GM19452 (cell line): ENCODE data around the gene RBM39.
"Not testable (repeated sequence)": the region's sequence is repeated elsewhere in the genome, so short reads cannot be mapped to it uniquely, and the experiment has no call there.

ENCODE experiments used
- ATAC-seq: cut with Tn5 transposase; IDR thresholded peaks from one replicate; pipeline ENCODE4 v1.9.1; 2021; ENCODE audit not compliant: unreplicated experiment

Gene RBM39

GRCh38 chr20:35741892-35742740 is at the start of gene RBM39:
TSS of gene RBM39 (minus strand) at chr20:35742260. CDS start at chr20:35740874, 1,386 bp downstream.
- peak; percentile 86 for ATAC-seq

DNA sequence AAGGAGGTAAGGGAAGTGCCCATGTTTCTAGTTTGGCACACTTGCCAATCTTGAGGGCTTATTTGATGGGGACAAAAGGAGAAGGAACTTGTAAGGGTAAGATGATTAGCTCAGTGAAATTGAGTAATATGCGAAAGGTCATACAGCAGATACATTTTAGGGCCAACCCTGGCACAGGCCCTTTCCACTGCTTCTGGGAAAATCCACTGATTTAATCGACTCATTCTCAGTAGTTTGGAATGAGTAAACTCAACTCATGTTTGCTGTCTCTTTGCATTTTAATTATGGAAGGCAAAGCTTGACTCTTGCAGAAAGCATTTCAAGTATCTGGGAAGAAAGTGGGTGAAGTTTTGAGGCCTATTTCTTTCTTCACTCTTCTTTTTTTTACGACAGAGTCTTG is 49.8 kb upstream of the RBM39 start:
- no peak for ATAC-seq

- ATAC-seq = no peak
These were observed 49.0 kb upstream of the RBM39 start for GRCh38 chr20:35791097-35791496.

DNA sequence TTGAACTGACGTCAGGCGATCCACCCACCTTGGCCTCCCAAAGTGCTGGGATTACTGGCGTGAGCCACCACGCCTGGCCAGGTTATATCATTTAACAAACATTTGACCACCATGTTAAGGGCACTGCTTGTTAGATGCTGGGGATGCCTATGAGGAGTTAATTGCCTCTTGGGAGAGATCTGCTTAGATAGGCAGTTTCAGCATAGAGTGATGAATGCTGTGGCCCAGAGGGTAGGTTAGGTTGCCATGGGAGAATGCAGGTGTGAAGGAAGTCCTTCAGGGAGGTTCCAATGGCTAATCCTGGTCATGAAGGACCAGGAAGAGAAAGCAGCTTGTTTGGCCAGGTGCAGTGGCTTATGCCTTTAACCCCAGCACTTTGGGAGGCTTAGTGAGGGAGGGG is 46.7 kb upstream of the RBM39 start:
- no peak for ATAC-seq

DNA sequence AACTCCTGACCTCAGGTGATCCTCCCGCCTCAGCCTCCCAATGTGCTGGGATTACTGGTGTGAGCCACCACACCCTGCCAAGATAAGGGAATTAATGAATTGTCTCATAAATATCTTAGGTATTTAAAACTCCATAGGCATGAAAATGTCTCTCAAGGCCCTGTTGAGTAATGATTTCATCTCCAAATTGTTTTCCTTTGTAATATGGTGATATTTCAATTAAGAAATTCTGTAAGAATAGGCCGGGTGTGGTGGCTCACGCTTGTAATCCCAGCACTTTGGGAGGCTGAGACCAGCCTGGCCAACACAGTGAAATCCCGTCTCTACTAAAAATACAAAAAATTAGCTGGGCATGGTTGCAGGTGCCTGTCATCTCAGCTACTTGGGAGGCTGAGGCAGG is 43.5 kb upstream of the RBM39 start:
- ATAC-seq = not testable (repeated sequence)

DNA sequence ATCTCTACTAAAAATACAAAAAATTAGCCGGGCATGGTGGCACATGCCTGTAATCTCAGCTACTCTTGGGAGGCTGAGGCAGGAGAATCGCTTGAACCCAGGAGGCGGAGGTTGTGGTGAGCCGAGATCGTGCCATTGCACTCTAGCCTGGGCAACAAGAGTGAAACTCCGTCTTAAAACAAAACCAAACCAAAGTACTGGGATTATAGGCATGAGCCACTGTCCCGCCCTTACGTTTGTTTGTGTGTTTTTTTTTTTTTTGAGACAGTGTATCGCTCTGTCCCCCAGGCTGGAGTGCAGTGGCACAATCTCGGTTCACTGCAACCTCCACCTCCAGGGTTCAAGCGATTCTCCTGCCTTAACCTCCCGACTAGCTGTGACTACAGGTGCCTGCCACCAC is 41.8 kb upstream of the RBM39 start:
- ATAC-seq = not testable (repeated sequence)

DNA sequence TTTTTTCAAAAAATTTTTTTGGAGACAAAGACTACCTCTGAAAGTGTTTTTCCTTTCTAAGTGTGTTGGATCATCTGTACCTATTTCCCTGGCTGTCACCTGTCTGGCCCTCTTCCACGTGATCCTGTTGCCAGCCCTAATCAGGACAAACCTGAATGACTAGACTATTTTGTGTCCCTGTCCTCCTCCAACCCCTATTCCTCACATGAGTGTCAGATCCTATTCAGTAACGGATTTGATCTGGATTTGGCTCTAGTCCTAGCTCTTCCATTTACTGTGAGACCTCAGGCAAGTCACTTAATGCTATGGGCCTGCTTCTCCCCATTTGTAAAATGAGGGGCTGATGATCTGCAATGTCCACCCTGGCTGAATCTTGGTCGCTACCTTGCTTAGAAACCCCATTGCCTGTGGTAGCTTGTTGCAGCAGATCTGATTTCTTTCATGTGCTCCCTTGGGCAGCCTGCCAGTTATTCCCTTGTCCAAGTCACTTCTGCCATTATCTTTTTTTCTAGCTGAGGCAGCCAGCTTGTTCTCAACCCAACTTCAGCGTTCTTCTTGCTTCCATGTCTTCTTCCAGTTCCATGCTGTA is 34.5 kb upstream of the RBM39 start:
- ATAC-seq = no peak

- ATAC-seq = no peak
These were observed 32.3 kb upstream of the RBM39 start for GRCh38 chr20:35774391-35774790.

GRCh38 chr20:35773154-35773751 is 31.2 kb upstream of the RBM39 start:
- ATAC-seq = no peak

- no peak for ATAC-seq
These were observed 30.6 kb upstream of the RBM39 start for GRCh38 chr20:35772563-35773058.

DNA sequence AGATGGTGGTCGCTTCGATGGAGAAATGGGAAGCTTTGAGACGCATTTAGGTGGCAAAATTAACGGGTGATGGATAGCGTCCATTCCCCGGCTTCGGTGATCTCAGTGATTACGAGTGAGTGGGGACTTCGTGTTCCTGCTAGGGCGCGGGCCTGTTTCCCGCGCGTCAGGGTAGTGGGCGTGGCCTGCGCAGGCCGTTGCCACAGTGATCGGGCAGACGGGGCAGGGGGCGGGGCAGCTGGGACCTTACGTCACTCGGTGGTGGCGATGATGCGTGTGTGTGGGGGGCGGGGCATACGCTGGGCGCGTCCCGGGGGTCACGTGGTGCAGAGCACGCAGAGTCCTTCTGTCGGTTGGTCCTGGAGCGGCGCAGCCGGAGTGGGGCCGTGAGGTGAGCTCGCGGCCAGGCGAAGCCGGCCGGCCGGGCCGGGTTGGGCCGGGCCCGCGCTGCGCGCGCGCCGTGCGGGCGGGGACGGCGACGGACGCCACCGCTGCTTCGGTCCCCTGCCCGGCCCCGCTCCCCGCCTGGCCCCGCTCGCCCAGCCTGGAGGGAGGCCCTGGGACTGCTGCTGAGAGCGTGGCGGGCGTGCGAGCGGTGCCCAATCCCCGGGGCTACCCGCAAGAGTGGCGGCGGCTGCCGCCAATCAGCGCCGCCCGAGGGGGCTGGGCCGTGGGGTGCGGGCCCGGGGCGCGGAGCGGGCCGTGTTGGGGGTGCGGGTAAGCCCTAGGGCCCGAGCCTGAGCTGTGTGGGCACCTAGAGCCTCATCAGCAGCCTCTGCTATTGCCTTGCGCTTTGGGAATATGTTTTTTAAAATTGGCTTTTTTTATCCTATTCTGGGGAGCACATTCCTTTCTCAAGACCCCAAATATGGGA is 29.9 kb upstream of the RBM39 start, which contains the start of gene PHF20:
Gene PHF20, plus strand, starts transcription at position 327 of the 874 bp plus-strand sequence. CDS start 29,508 bp downstream, outside the sequence.
- peak; percentile 75 for ATAC-seq

DNA sequence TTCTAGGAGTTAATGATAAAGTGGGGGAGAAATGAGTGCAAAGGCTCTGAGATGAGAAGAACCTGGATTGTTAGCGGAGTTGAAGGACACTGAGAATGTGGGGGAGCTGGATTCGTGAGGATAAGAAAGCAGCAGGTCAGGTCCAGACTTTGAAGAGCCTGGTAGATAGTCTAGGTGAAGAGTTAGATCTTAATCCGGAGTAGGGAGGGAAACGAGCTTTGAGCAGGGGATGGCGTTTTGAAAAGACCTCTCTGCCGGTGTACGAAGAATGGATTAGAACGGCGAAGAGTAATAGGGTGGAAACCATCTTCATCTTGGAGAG is 29.3 kb upstream of the RBM39 start:
- no peak for ATAC-seq

DNA sequence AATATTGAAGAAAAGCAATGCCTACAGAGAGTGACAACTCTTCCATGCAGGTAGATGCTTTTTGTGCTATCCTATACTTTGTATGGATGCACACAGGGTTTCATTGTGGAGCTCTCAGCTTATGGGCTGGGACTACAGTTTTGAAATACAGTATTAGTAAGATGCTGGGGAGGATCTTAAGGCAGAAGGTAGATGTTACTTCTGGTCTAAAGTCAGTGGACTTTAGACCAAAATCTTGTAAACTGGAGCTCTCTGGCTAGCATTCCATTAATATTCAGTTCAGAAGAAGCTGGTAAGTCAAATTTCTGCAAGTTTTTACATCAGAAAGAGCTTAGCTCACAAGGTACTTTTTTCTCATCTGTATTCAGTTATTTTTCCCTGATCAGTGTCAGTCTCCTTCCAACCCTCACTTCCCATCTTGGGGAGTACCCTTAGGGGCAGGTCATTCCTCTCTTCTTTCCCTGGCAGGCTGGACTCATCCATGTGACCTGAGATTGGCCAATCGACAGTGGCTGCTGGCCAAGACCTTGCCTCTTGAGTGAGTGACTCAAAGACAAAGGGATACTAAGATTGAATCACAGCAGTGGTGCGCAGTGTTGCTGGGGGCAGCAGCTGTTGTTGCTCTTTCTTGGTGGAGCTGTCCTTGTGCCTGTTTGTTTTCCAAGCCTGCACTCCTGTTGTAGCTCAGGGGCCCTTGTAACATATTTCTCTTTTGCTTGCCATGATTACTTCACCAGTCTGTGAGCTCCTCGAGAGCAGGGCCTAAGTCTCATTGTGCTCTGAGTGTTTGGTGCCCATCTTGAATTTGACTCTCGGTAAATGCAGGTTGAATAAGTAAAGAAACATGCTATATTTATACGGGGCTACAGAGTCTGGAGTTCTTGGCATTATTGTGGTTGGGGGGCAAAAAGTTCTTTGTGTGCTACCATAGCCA is 26.9 kb upstream of the RBM39 start:
- no peak for ATAC-seq

GRCh38 chr20:35767683-35768481 is 25.8 kb upstream of the RBM39 start:
- ATAC-seq = peak; percentile 49

DNA sequence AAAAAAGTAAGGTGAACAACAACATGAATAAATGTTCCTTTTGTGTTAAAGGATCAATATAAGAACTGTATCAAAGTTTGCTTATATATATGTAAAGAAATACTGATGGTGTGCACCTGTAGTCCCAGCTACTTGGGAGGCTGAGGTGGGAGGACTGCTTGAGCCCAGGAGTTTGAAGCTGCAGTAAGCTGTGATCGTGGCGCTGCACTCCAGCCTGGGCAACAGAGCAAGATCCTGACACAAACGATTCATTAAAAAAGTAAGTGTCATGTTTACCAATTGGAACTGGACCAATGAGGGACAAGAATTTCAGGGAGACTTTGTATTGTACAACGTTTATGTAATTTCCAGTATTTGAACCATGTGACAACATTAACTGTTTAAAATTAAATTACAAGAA is 24.8 kb upstream of the RBM39 start:
- no peak for ATAC-seq

- not testable (repeated sequence) for ATAC-seq
These were observed 22.9 kb upstream of the RBM39 start for GRCh38 chr20:35764936-35765335.

- ATAC-seq = no peak
These were observed 20.4 kb upstream of the RBM39 start for GRCh38 chr20:35762461-35762860.

DNA sequence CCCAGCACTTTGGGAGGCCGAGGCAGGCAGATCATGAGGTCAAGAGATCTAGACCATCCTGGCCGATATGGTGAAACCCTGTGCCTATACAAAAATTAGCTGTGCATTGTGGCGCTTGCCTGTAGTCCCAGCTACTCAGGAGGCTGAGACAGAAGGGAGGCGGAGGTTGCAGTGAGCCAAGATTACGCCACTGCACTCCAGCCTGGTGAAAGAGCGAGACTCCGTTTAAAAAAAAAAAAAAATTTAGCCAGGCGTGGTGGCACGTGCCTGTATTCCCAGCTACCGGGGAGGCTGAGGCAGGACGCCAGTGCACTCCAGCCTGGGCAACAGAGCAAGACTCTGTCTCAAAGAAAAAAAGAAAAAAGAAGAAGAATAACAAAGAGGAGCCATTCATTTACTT is 19.5 kb upstream of the RBM39 start:
- not testable (repeated sequence) for ATAC-seq

- ATAC-seq = no peak
These were observed 15.1 kb upstream of the RBM39 start for GRCh38 chr20:35757098-35757705.
